ENCODE measurements around the gene ATP2A1. TPM values are rescaled to one million over a fixed set of nuclear protein-coding genes. Genes with fewer than 3 reads are reported as not detected.
"Not testable (repeated sequence)": the region's sequence is repeated elsewhere in the genome, so short reads cannot be mapped to it uniquely, and the experiment has no call there.

ATP2A1 gene
- total and polyA plus RNA-seq, 7 donors, result 0.36 to 1.6 (median 0.85) TPM; not detected in 3

- Histone ChIP-seq H3K36me3 (no peaks in the 10 kb centered on the region), H3K9me3 (no peaks in the 10 kb centered on the region), H3K27ac (no peak overlapping the region), H3K27me3 (peaks cover 5 to 33% (median 12%) of the 10 kb centered on the region in 3 donors), H3K4me3 (no peak overlapping the region), H3K4me1 (peaks cover 0 to 16% (median 14%) of the 10 kb centered on the region in 4 donors)
- no peak for TF ChIP-seq POLR2AphosphoS5 (IDR thresholded peaks at IDR 0.05)
- no peak for TF ChIP-seq CTCF (IDR thresholded peaks at IDR 0.05)
- no peak for TF ChIP-seq POLR2A (IDR thresholded peaks at IDR 0.05)
- intact Hi-C loops (cut with DNase I), result loop anchor here (5.0 kb wide), 1 partner anchor 39 kb away; no protein-coding TSS in a partner anchor
- 66 to 78% methylated on average over 25 of the region's 25 CpGs for WGBS, 2 donors
- DNase-seq, result no peak
These were observed 5.1 kb downstream of the ATP2A1 start for GRCh38 chr16:28883221-28883996.

DNA sequence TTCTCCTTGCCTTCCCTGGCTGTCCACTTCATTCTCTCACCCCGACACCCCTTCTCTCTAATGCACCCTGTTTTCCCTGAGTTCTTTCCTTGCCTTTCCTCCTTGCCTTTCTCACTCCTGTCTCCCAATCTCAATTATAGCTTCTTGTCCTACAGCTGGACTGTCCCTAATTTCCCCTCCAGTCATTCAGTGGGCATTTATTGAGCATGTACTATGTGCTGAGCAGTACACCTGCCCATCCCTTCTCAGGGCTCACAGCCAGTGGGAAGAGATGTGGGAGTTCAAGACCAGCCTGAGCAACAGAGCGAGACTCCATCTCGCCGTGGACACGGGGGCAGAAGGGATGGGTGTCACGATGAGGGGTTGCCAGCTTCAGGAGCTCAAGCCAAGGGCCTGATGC is 5.8 kb downstream of the ATP2A1 start:
- H3K4me3 ChIP-seq, result no peak overlapping the region
- H3K9me3 ChIP-seq, result no peaks in the 10 kb centered on the region
- no peaks in the 10 kb centered on the region for H3K36me3 ChIP-seq
- no peak for TF ChIP-seq POLR2AphosphoS5 (IDR thresholded peaks at IDR 0.05)
- no peak for TF ChIP-seq POLR2A (IDR thresholded peaks at IDR 0.05)
- TF ChIP-seq CTCF (IDR thresholded peaks at IDR 0.05), result no peak
- peaks cover 5 to 33% (median 12%) of the 10 kb centered on the region in 3 donors for H3K27me3 ChIP-seq
- H3K27ac ChIP-seq, result no peak overlapping the region
- H3K4me1 ChIP-seq, result peaks cover 0 to 14% (median 12%) of the 10 kb centered on the region in 4 donors
- DNase-seq, result no peak
- WGBS, 2 donors, result 95 to 96% methylated on average over 6 of the region's 6 CpGs
- intact Hi-C loops (cut with DNase I), result loop anchor here (5.0 kb wide), 1 partner anchor 38 kb away; no protein-coding TSS in a partner anchor

DNA sequence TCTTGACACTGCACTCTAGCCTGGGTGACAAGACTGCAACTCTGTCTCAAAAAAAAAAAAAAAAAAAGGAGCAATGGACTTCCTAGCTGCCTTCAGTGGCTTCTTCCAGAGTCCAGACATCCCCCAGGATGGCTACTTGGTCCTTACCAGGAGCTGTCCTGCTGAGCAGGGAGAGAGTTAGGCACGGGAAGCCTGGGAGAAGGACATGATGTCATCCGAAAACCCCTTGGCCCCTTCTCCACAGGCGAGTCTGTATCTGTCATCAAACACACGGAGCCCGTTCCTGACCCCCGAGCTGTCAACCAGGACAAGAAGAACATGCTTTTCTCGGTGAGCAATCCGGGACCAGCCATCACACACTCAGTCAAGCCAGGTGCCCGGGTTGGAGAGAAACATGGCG is 8.7 kb downstream of the ATP2A1 start:
- TF ChIP-seq EP300 (IDR thresholded peaks at IDR 0.05), result no peak
- no peak for TF ChIP-seq CTCF (IDR thresholded peaks at IDR 0.05)
- TF ChIP-seq POLR2A (IDR thresholded peaks at IDR 0.05), result no peak
- TF ChIP-seq POLR2AphosphoS5 (IDR thresholded peaks at IDR 0.05), result no peak
- peaks cover 5 to 17% (median 10%) of the 10 kb centered on the region in 3 donors for H3K27me3 ChIP-seq
- WGBS, 2 donors, result 88 to 90% methylated on average over 10 of the region's 10 CpGs
- no peaks in the 10 kb centered on the region for H3K4me1 ChIP-seq
- H3K9me3 ChIP-seq, result no peaks in the 10 kb centered on the region
- no peak for DNase-seq
- no peaks in the 10 kb centered on the region for H3K36me3 ChIP-seq
- no peak overlapping the region for H3K4me3 ChIP-seq
- intact Hi-C loops (cut with DNase I), result no loop called here
- no peak overlapping the region for H3K27ac ChIP-seq

GRCh38 chr16:28890355-28890754 is 12.1 kb downstream of the ATP2A1 start:
- H3K27me3 ChIP-seq; intact Hi-C loops (cut with DNase I); H3K36me3 ChIP-seq; DNase-seq; H3K4me1 ChIP-seq; H3K9me3 ChIP-seq; H3K4me3 ChIP-seq; H3K27ac ChIP-seq: not testable (repeated sequence)
- 96 to 98% methylated on average over 5 of the region's 5 CpGs for WGBS, 2 donors

DNA sequence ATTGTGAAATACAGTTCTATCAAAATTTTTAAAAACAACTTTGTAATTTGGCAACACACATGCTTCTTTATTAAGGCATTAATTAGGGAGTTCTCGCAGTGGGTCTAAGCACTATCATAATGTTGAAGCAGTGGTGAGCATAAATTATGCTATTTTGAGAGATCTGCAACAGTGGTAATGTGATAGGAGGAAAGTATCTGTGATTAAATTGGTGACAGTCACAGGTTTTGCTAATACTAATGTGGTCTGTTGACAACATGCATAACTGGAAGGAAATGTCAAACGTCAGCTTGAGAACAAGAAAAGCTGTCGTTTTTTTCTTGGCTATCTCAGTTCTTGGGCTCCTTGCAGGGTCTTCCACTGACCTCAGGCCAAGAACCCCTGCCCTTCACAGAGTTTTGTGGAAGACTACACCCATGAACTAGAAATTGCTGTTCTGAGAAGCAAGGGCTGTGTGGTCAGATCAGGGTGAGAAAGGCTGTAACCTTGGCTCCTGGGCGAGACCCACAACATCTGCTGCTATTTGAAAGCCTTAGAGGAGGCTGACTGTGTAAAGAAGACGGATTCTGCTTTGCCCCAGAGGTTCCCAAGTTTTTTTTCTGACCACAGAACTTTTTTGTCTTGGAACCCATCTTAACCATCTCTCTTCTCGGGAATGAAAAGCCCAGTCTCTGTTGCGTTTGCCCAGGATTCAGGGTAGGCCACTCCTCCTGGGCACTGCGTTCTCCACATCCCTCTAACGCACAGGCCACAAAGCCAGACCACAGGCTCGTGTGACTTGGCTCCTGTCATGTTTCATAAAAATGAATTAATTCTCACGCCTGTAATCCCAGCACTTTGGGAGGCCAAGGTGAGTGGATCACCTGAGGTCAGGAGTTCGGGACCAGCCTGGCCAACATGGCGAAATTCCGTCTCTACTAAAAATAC is 13.9 kb downstream of the ATP2A1 start:
- Histone ChIP-seq H3K9me3 (no peaks in the 10 kb centered on the region), H3K4me1 (no peaks in the 10 kb centered on the region), H3K27ac (no peak overlapping the region), H3K27me3 (no peaks in the 10 kb centered on the region), H3K4me3 (no peak overlapping the region), H3K36me3 (no peaks in the 10 kb centered on the region)
- intact Hi-C loops (cut with DNase I), result no loop called here
- no peak for DNase-seq
- 81% methylated on average over 14 of the region's 14 CpGs for WGBS, 2 donors
- TF ChIP-seq EP300 (IDR thresholded peaks at IDR 0.05) (no peak), POLR2AphosphoS5 (IDR thresholded peaks at IDR 0.05) (no peak), CTCF (IDR thresholded peaks at IDR 0.05) (no peak), POLR2A (IDR thresholded peaks at IDR 0.05) (no peak)
